ENCODE results near the gene MICAL2.

The MICAL2 gene

DNA sequence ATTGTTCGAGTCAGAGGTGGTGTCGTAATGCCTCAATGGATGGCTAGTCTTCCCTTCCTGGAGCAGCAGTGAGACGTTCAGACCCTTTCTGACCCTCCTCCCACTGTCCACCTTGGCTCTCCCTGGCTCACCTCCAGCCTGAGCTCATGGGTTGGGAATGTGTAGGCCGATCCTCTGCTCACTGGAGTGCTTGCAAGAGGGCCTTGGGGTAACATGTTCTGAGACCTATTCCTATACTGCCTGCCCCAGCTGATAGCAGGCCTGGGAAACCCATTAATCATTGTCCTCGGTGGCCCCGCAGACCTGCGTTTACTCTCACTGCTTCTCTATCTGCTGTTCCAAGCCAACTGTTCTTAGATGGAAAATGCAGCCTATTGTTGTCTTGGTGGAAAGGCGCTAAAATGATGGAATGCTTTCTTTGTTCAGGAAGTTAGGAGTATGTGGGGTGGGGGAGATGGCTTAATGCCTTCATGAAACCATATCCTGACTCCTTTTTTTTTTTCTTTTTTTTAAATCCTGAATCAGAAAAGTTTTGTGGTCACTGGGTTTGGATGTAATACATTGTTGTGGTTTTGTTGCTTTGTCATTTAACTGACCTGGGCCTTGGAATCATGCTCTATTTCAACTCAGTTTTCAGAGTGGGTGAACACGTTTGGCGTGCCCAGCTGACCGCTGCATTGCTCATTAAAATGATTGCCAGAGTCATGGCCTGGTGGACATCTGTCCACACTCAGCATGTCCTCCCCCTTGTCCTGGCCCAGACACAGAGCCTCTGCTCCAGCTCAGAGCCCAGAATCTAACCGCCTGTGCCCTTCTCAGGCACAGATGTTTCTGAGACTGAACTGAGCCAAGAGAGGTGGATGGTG, 72.5 kb downstream of the MICAL2 start:
- peaks cover 3% of the 10 kb centered on the region for H3K4me1 ChIP-seq
- no peaks in the 10 kb centered on the region for H3K36me3 ChIP-seq (replicated peaks)
- DNase-seq (ENCODE audit: low spot score in 2 of 2), result peak in 1 of 2 experiments; percentile 13
- in situ Hi-C loops (cut with MboI; ENCODE audit: low sequenced_read_pairs), result no loop called here
- no peaks in the 10 kb centered on the region for H3K27me3 ChIP-seq (ENCODE audit: low read depth)
- no peak overlapping the region for H3K4me3 ChIP-seq
- no peaks in the 10 kb centered on the region for H3K9me3 ChIP-seq

DNA sequence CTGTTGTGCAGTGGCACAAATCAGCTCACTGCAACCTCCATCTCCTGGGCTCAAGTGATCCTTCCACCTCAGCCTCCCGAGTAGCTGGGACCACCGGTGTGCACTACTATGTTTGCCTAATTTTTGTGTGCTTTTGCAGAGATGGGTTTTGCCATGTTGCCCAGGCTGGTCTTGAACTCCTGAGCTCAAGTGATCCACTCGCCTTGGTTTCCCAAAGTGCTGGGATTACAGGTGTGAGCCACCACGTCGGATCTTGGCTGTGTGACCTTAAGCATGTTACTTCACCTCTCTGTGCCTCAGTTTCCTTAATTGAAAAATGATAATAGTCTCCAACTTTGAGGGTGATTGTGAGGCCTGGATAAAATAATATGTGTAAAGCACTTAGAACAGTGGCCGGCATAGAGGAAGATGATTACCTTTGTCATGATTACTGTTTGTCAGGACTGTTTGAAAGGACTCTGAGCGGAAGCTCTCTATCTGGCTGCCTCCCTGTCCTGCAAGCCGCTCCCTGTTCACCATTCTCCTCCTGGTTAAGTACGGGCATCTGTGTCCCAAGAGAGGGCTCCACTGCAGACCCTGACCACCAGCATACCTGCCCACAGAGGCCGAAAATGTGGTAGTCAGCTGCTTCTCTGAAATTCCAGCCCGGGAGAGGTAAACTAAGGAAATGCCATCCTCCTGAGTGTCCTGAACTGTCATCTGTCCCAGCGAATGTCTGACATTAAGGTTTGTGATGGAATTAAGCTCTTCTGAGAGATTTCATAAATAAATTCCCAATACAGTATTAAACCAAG, 73.6 kb downstream of the MICAL2 start:
- Histone ChIP-seq H3K4me3 (no peak overlapping the region), H3K27me3 (ENCODE audit: low read depth) (no peaks in the 10 kb centered on the region), H3K36me3 (replicated peaks) (no peaks in the 10 kb centered on the region), H3K4me1 (peaks cover 3% of the 10 kb centered on the region), H3K9me3 (no peaks in the 10 kb centered on the region)
- no peak for DNase-seq (ENCODE audit: low spot score in 2 of 2)
- in situ Hi-C loops (cut with MboI; ENCODE audit: low sequenced_read_pairs), result no loop called here

DNA sequence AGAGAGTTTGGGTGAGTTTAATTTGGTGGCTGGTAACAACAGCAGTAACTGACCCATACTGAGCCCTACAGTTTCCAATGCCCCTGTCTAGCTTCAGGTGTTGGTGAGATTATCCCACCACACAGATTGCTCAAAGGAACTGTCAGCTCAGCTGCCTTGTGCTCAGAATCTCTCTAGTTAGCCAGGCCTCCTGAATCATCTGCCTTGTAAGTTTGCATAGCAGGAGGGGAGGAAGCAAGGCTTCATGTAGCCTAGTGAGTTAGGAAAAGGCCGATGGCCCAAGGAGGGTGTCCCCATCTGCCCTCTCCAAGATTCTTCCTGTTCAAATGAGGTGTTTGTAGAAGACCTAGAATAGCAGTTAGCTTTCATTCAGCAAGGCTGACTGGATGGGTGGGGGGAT, 74.3 kb downstream of the MICAL2 start:
- in situ Hi-C loops (cut with MboI; ENCODE audit: low sequenced_read_pairs), result no loop called here
- Histone ChIP-seq H3K36me3 (replicated peaks) (no peaks in the 10 kb centered on the region), H3K9me3 (no peaks in the 10 kb centered on the region), H3K4me3 (no peak overlapping the region), H3K4me1 (peaks cover 3% of the 10 kb centered on the region), H3K27me3 (ENCODE audit: low read depth) (no peaks in the 10 kb centered on the region)
- no peak for DNase-seq (ENCODE audit: low spot score in 2 of 2)

DNA sequence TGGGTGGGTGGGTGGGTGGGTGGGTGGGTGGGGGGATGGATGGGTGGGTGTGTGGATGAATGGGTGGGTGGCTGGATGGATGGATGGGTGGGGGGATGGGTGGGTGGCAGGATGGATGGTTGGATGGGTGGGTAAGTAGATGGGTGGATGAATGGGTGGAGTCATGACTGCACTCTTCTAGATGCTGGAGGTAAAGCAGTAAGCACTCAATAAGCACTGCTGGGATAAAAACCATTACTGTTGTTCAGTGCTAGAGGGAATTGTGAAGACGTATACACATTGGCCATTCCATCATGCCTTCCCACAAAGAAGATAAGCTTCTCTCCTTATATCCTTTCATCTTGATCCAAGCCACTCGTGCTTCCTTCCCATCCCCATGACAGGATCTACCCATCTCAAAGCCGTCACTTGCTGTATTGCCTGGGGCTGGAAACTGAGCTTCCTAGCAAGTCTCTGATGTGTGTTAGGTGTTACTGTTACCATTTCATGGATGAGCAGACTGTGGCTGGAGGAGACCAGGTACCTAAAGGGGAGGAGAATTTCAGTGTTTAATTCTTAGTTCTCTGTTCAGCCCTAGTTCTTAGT, 74.8 kb downstream of the MICAL2 start:
- H3K36me3 ChIP-seq (replicated peaks), result no peaks in the 10 kb centered on the region
- DNase-seq (ENCODE audit: low spot score in 2 of 2), result no peak
- in situ Hi-C loops (cut with MboI; ENCODE audit: low sequenced_read_pairs), result no loop called here
- no peaks in the 10 kb centered on the region for H3K9me3 ChIP-seq
- H3K4me3 ChIP-seq, result no peak overlapping the region
- no peaks in the 10 kb centered on the region for H3K27me3 ChIP-seq (ENCODE audit: low read depth)
- peaks cover 3% of the 10 kb centered on the region for H3K4me1 ChIP-seq

DNA sequence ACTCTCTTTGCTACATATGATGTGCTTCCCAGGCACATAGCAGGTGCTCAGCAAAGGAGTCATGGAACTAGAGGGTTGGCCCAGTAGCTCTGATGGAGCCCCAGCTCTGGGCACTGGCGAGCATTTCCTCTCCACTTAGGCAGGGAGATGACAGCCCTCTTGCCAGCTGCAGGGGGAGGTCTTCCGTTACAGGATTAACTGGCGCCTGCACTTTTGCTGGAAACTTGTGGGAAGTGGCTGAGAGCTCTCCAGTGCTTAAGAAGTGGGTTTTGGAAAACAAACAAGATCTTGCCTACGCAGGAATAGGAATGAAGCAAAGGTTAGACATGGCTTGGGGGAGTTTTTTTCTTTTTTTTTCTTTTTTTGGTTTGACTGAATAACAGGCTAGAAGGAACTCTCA, 75.5 kb downstream of the MICAL2 start:
- Histone ChIP-seq H3K4me1 (peaks cover 3% of the 10 kb centered on the region), H3K27me3 (ENCODE audit: low read depth) (no peaks in the 10 kb centered on the region), H3K9me3 (no peaks in the 10 kb centered on the region), H3K4me3 (no peak overlapping the region), H3K36me3 (replicated peaks) (no peaks in the 10 kb centered on the region)
- in situ Hi-C loops (cut with MboI; ENCODE audit: low sequenced_read_pairs), result no loop called here
- DNase-seq (ENCODE audit: low spot score in 2 of 2), result no peak

DNA sequence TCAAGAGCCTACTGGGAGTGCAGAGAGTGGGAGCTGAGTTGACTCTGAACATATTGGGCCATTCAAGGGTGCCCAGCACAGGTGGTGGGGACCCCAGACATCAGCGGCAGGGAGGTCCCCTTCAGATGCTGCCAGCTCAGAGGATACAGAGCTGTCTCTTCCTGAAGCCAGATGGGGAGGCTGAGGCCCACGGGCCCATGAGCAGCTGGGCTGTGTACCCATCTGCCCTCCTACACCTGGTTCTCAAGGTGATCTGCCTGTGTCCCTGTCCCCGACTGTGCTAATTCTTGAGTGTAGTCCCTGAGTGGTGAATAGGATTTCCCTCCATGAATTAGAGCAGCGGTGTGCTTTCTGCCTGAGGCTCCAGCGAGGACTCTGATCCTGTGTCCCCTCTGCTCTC, 76.3 kb downstream of the MICAL2 start:
- H3K36me3 ChIP-seq (replicated peaks), result no peaks in the 10 kb centered on the region
- no peak overlapping the region for H3K4me3 ChIP-seq
- H3K4me1 ChIP-seq, result peaks cover 3% of the 10 kb centered on the region
- DNase-seq (ENCODE audit: low spot score in 2 of 2), result no peak
- in situ Hi-C loops (cut with MboI; ENCODE audit: low sequenced_read_pairs), result no loop called here
- H3K9me3 ChIP-seq, result no peaks in the 10 kb centered on the region
- no peaks in the 10 kb centered on the region for H3K27me3 ChIP-seq (ENCODE audit: low read depth)

DNA sequence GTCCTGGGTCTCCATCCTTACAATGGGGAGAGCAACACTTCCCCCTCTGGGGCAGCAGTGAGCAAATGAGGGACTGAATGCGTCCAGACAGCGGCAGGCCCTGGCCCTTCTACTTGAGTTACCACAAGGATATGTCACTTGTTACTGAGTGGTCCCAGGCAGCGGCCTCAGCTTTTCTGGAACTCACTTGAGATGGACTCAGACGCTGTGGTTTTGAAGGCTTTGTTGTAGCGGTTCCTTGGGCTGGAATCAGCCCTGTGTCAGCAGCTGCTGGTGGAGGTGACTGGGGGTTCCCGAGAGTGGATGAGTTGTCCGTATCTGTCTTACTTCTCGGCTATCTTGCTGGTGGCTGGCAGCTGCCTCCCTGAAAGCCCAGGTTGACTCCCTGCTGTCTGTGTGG, 77.0 kb downstream of the MICAL2 start:
- Histone ChIP-seq H3K36me3 (replicated peaks) (no peaks in the 10 kb centered on the region), H3K4me3 (no peak overlapping the region), H3K9me3 (no peaks in the 10 kb centered on the region), H3K4me1 (peaks cover 3% of the 10 kb centered on the region), H3K27me3 (ENCODE audit: low read depth) (no peaks in the 10 kb centered on the region)
- in situ Hi-C loops (cut with MboI; ENCODE audit: low sequenced_read_pairs), result no loop called here
- no peak for DNase-seq (ENCODE audit: low spot score in 2 of 2)

DNA sequence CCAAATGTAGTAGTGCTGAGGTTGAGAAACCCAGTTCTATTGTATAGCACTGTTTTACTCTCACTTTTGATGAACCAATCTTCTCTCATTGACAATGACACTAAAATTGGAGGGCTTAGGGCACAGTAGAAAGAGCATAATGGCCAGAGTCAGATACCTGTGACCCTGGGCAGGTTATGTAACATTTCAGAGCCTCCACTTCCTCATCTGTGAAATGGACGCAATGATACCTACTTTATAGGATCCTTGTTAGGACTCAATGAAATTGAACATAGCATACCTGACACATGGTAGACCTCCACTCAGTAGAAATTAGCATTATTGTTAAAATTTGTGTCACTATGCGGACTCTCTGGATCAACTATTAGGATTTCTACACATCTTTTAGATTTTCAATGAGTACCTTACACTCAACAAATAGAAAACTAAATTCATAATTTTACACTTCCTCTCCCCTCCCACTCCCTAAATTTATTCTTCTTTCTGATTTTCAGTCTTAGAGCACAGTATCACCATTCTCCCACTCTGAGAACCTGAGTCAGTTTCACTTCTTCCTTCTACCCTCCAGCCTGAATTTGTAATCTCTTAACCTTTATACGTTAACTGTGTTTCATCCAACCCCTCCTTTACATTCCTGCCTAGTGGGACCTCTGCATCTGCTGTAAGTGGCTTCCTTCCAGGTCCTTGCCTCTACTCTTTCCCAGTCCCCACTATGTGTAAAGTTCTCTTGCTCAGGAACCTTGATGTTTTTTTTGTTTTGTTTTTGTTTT, 78.3 kb downstream of the MICAL2 start:
- no peak for DNase-seq (ENCODE audit: low spot score in 2 of 2)
- H3K9me3 ChIP-seq, result no peaks in the 10 kb centered on the region

DNA sequence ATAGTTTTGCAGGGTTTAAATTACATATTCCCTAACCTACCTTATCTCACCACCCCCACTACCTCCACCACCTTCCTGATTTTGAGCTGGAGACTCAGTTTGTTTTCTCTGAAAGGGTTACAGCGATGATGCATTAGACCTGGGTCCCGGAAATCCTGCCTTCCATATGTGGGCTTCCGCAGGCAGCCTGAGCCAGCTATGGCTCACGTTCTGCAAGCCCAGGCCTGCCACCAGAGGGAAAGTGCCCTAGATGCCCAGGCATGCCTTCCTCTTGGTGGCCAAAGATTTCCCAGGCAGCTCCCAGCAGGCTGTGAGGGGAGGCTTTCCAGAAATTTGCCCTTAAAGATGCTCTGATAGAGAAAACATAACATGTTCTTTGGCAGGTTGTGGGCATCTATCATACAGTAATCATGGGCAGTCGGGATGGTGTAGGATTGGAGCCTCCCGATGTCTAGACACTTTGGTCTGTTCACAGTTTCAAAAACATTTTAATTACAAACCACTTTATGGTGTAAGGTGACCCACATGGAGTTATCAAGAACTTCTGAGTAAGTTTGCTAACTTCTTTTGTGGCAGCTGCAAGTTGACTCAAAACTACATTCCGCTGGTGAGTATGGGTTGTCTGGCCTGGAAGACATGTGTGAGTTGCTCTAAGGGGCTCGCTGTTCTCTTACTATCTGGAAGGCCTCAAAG, 79.3 kb downstream of the MICAL2 start:
- in situ Hi-C loops (cut with MboI; ENCODE audit: low sequenced_read_pairs), result no loop called here
- Histone ChIP-seq H3K36me3 (replicated peaks) (no peaks in the 10 kb centered on the region), H3K4me3 (no peak overlapping the region), H3K27me3 (ENCODE audit: low read depth) (no peaks in the 10 kb centered on the region), H3K9me3 (no peaks in the 10 kb centered on the region), H3K4me1 (no peaks in the 10 kb centered on the region)
- DNase-seq (ENCODE audit: low spot score in 2 of 2), result no peak

More for the DNA sequence above, 78.3 kb downstream of the MICAL2 start:
- H3K4me3 ChIP-seq, result no peak overlapping the region
- H3K4me1 ChIP-seq, result no peaks in the 10 kb centered on the region
- in situ Hi-C loops (cut with MboI; ENCODE audit: low sequenced_read_pairs), result no loop called here
- no peaks in the 10 kb centered on the region for H3K27me3 ChIP-seq (ENCODE audit: low read depth)
- no peaks in the 10 kb centered on the region for H3K36me3 ChIP-seq (replicated peaks)

DNA sequence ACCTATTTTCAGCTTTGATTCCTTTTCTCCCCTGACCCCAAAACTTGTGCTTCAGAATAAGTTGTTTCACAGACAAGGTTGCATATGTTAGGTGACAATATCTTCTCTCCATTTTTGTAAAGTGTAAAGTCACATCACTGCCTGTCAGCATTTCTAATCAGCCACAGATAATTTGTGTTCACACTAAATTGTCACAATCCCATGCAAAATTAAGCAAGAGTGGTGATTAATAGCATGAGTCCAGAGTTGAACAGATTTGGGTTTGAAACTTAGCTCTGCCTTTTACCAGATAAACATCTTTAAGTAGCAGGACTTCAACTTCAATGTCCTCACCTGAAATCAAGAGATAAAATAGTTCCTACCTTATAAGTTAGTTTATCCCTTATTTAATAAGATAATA, 80.1 kb downstream of the MICAL2 start:
- no peaks in the 10 kb centered on the region for H3K4me1 ChIP-seq
- in situ Hi-C loops (cut with MboI; ENCODE audit: low sequenced_read_pairs), result no loop called here
- no peak overlapping the region for H3K4me3 ChIP-seq
- no peak for DNase-seq (ENCODE audit: low spot score in 2 of 2)
- H3K36me3 ChIP-seq (replicated peaks), result no peaks in the 10 kb centered on the region
- H3K27me3 ChIP-seq (ENCODE audit: low read depth), result no peaks in the 10 kb centered on the region
- H3K9me3 ChIP-seq, result no peaks in the 10 kb centered on the region

DNA sequence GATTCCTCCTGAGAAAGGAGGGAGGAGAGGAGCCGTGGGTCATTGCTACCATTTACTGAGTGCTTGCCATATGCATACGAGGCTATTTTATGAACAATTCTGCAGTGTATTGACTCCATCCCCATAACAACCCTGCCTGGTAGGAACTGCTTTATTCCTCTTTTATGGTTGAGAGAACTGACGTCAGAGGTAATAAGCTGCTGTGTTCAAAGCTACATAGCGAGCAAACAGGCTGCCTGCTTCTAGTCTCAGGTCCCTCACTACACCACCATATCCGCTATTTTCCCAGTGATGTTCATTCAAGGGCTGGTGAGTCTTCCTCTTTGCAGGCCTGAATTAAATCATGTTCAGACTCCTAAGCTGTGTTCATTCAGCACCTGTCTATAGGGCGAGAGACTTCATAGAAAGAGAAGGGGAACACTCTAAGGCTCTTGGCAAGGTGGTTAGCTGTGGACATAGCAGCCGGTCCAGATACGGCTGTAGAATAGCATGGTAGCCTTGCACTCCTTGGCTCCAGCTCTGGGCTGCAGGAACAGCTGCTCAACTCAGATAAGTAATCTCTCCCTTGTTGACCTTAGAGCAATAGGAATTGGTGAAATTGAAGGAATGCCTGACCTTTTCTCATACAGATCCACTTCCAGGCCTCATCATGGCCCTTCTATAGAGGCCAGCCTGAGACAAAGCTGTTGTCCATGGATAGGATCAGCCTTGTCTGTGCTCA, 82.6 kb downstream of the MICAL2 start:
- in situ Hi-C loops (cut with MboI; ENCODE audit: low sequenced_read_pairs), result no loop called here
- no peaks in the 10 kb centered on the region for H3K36me3 ChIP-seq (replicated peaks)
- no peak for DNase-seq (ENCODE audit: low spot score in 2 of 2)

DNA sequence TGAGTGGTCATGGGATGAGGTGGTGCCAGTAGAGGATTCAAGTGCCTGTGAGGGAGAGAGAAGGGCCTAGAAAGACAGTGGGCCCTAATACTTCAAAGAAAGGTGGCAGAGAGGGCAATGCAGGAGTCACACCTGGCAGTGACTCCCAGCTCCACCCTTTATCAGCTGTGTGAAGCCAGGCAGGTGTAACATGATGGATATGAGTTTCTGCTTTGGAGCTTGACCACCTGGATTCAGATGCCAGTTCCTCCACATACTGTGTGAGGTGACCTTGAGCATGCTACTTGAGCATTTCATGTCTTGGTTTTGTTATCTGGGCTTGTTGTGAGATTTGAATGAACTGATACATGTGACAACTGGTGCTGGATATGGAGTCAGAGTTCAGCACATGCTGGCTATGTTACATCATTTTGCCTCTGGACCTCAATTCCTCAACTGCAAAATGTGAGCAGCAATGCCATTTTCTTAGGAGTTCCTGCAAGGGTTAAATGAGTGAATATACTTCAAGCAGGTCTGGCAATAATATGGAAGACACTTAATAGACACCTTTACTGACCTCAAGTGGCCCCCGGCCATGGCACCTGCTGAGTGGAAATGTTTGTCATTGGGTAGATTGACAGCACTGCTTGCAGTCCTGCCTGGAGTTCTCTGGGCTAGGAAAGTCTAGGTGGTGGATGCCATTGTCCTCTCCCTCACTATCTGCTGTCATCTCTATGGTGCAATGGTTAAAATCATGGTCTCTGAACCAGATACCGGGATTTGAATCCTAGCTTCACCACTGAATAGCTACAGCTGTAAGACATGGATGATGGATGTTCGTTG, 83.3 kb downstream of the MICAL2 start:
- no peak for DNase-seq (ENCODE audit: low spot score in 2 of 2)
- Histone ChIP-seq H3K9me3 (no peaks in the 10 kb centered on the region), H3K36me3 (replicated peaks) (no peaks in the 10 kb centered on the region), H3K4me1 (no peaks in the 10 kb centered on the region), H3K4me3 (no peak overlapping the region), H3K27me3 (ENCODE audit: low read depth) (no peaks in the 10 kb centered on the region)
- in situ Hi-C loops (cut with MboI; ENCODE audit: low sequenced_read_pairs), result no loop called here

More for the DNA sequence above, 82.6 kb downstream of the MICAL2 start:
- H3K27me3 ChIP-seq (ENCODE audit: low read depth), result no peaks in the 10 kb centered on the region
- no peaks in the 10 kb centered on the region for H3K9me3 ChIP-seq
- H3K4me1 ChIP-seq, result no peaks in the 10 kb centered on the region
- no peak overlapping the region for H3K4me3 ChIP-seq
